KMS-11 (cell line): ENCODE measurements around the gene AUTS2.

Experiments
- H2AFZ ChIP-seq: fragments of 200-600 bp; sonication (generic); 2 replicates; pipeline ENCODE4 v1.6.1; 2016; ENCODE audit warnings: antibody characterized with exemption, mixed run types, low read depth
- H3K27ac ChIP-seq: fragments of 200-600 bp; sonication (generic); 2 replicates; pipeline ENCODE4 v1.6.1; 2016; ENCODE audit warnings: mild to moderate bottlenecking, mixed run types
- H3K27me3 ChIP-seq: fragments of 200-600 bp; sonication (generic); 2 replicates; pipeline ENCODE4 v1.6.1; 2017; ENCODE audit warnings: mild to moderate bottlenecking, low read depth, mixed run types, moderate library complexity; ENCODE audit not compliant: insufficient read depth
- H3K36me3 ChIP-seq: fragments of 200-600 bp; sonication (generic); 2 replicates; pipeline ENCODE4 v1.6.1; 2017; ENCODE audit warnings: mild to moderate bottlenecking, mixed run types; ENCODE audit not compliant: insufficient read depth
- H3K4me1 ChIP-seq: fragments of 200-600 bp; sonication (generic); 2 replicates; pipeline ENCODE4 v1.6.1; 2016; ENCODE audit warnings: mild to moderate bottlenecking, low read depth, mixed run types; ENCODE audit not compliant: poor library complexity, severe bottlenecking
- H3K4me2 ChIP-seq: fragments of 200-600 bp; sonication (generic); 2 replicates; pipeline ENCODE4 v1.7.0; 2016; ENCODE audit warnings: mild to moderate bottlenecking, mixed run types
- H3K4me3 ChIP-seq: fragments of 200-600 bp; sonication (generic); IDR thresholded peaks from 2 replicates; pipeline ENCODE4 v1.6.1; 2017; ENCODE audit warnings: low read depth, low read length, mixed read lengths; ENCODE audit not compliant: insufficient read depth
- H3K79me2 ChIP-seq: fragments of 200-600 bp; sonication (generic); 2 replicates; pipeline ENCODE4 v1.6.1; 2016; ENCODE audit warnings: low read depth, mixed run types; ENCODE audit not compliant: insufficient read depth
- H3K9ac ChIP-seq: fragments of 200-600 bp; sonication (generic); 2 replicates; pipeline ENCODE4 v1.6.1; 2016; ENCODE audit warnings: mild to moderate bottlenecking, mixed run types
- H4K20me1 ChIP-seq: fragments of 200-600 bp; sonication (generic); 2 replicates; pipeline ENCODE4 v1.6.1; 2016; ENCODE audit warnings: mild to moderate bottlenecking, mixed run types; ENCODE audit not compliant: insufficient read depth
- TF ChIP-seq, protein P1 (sequence below): fragments of 200-600 bp; sonication (generic); conservative IDR thresholded peaks from 2 replicates; pipeline ENCODE4 v1.6.1; 2017; ENCODE audit warnings: low read depth, mild to moderate bottlenecking, antibody characterized with exemption, low read length, moderate library complexity, mixed read lengths

The AUTS2 gene

GRCh38 chr7:70565721-70566370, 967.6 kb downstream of the AUTS2 start:
- TF ChIP-seq, protein P1, sequence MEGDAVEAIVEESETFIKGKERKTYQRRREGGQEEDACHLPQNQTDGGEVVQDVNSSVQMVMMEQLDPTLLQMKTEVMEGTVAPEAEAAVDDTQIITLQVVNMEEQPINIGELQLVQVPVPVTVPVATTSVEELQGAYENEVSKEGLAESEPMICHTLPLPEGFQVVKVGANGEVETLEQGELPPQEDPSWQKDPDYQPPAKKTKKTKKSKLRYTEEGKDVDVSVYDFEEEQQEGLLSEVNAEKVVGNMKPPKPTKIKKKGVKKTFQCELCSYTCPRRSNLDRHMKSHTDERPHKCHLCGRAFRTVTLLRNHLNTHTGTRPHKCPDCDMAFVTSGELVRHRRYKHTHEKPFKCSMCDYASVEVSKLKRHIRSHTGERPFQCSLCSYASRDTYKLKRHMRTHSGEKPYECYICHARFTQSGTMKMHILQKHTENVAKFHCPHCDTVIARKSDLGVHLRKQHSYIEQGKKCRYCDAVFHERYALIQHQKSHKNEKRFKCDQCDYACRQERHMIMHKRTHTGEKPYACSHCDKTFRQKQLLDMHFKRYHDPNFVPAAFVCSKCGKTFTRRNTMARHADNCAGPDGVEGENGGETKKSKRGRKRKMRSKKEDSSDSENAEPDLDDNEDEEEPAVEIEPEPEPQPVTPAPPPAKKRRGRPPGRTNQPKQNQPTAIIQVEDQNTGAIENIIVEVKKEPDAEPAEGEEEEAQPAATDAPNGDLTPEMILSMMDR, result no peak
- no peaks in the 10 kb centered on the region for H3K36me3 ChIP-seq
- no peaks in the 10 kb centered on the region for H4K20me1 ChIP-seq
- H3K79me2 ChIP-seq, result no peaks in the 10 kb centered on the region
- H3K4me3 ChIP-seq, result no peak overlapping the region
- no peaks in the 10 kb centered on the region for H3K4me1 ChIP-seq
- H3K9ac ChIP-seq, result no peak overlapping the region
- no peak overlapping the region for H2AFZ ChIP-seq
- H3K27me3 ChIP-seq, result no peaks in the 10 kb centered on the region
- no peak overlapping the region for H3K4me2 ChIP-seq
- no peak overlapping the region for H3K27ac ChIP-seq

- Histone ChIP-seq H2AFZ (no peak overlapping the region), H3K4me2 (no peak overlapping the region), H3K4me1 (no peaks in the 10 kb centered on the region), H3K27me3 (no peaks in the 10 kb centered on the region), H3K36me3 (no peaks in the 10 kb centered on the region), H3K4me3 (no peak overlapping the region), H3K9ac (no peak overlapping the region), H3K27ac (no peak overlapping the region), H4K20me1 (no peaks in the 10 kb centered on the region), H3K79me2 (no peaks in the 10 kb centered on the region)
- TF ChIP-seq, protein P1, result no peak
Observed at GRCh38 chr7:70566671-70567070, 968.4 kb downstream of the AUTS2 start.

- no peaks in the 10 kb centered on the region for H3K27me3 ChIP-seq
- H3K27ac ChIP-seq, result no peak overlapping the region
- H3K36me3 ChIP-seq, result no peaks in the 10 kb centered on the region
- no peaks in the 10 kb centered on the region for H3K79me2 ChIP-seq
- TF ChIP-seq, protein P1, result no peak
- H3K4me2 ChIP-seq, result no peak overlapping the region
- no peak overlapping the region for H2AFZ ChIP-seq
- no peak overlapping the region for H3K4me3 ChIP-seq
- no peaks in the 10 kb centered on the region for H4K20me1 ChIP-seq
- H3K9ac ChIP-seq, result no peak overlapping the region
- H3K4me1 ChIP-seq, result no peaks in the 10 kb centered on the region
Observed at GRCh38 chr7:70568674-70569334, 970.5 kb downstream of the AUTS2 start.

DNA sequence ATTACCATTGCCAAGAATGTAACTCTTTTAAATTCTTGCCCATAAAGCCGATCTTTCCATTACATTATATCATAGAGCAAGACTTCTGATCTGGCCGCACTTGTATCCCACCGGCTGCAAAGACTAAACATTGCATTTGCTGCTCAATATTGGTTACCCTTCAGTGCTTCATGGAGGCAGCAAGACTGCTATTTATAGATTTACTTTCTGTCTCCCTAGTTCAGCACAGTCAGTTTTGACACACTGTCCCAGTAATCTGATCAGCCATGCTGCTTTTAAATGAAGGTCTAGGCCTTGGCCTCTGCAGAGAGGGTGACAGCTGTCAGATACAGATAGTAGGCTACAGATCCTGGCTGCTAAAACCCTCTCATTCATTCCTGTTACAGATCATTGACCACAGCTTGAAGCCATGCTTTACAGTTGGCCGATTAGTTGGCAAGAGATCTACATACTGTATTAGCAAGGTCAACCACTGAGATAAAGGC, 971.1 kb downstream of the AUTS2 start:
- no peak overlapping the region for H3K27ac ChIP-seq
- no peak overlapping the region for H2AFZ ChIP-seq
- H3K4me3 ChIP-seq, result no peak overlapping the region
- no peaks in the 10 kb centered on the region for H3K4me1 ChIP-seq
- no peaks in the 10 kb centered on the region for H3K27me3 ChIP-seq
- no peaks in the 10 kb centered on the region for H3K79me2 ChIP-seq
- TF ChIP-seq, protein P1, result no peak
- no peaks in the 10 kb centered on the region for H4K20me1 ChIP-seq
- no peak overlapping the region for H3K9ac ChIP-seq
- H3K4me2 ChIP-seq, result no peak overlapping the region
- H3K36me3 ChIP-seq, result no peaks in the 10 kb centered on the region
